Ascending aorta (tissue), 2 donors: ENCODE measurements around the gene TMEM248. TPM values are rescaled to one million over a fixed set of nuclear protein-coding genes. Genes with fewer than 3 reads are reported as not detected.

Experiments used
- DNase-seq, 2 donors: peaks; one replicate each; pipeline ENCODE4 v3.0.0-alpha.2; 2019; ENCODE audit warnings: low spot score in 2 of 2
- H3K27ac ChIP-seq, 2 donors: fragments of 200-600 bp; sonication (generic); one replicate each; pipeline ENCODE4 v1.5.1; 2016 to 2017; ENCODE audit warnings: mild to moderate bottlenecking in 1 of 2
- H3K27me3 ChIP-seq: fragments of 200-600 bp; sonication (generic); one replicate; pipeline ENCODE4 v1.5.1; 2017
- H3K36me3 ChIP-seq, 2 donors: fragments of 200-600 bp; sonication (generic); one replicate each; pipeline ENCODE4 v1.5.1; 2016
- H3K4me1 ChIP-seq, 2 donors: fragments of 200-600 bp; sonication (generic); one replicate each; pipeline ENCODE4 v1.5.1; 2016 to 2017; ENCODE audit warnings: mild to moderate bottlenecking in 1 of 2
- H3K4me3 ChIP-seq, 2 donors: fragments of 200-600 bp; sonication (generic); one replicate each; pipeline ENCODE4 v1.5.1; 2016 to 2017; ENCODE audit warnings: mild to moderate bottlenecking in 1 of 2
- H3K9me3 ChIP-seq, 2 donors: fragments of 200-600 bp; sonication (generic); one replicate each; pipeline ENCODE4 v1.5.1; 2016
- CTCF ChIP-seq, 3 experiments: fragments of 200-600 bp in 2 of 3; fragments of 450-650 bp in 1 of 3; sonication (generic) in 2 of 3; IDR thresholded peaks; one replicate each; pipeline ENCODE4 v1.5.1; 2016 to 2019; ENCODE audit warnings: antibody characterized with exemption in 3 of 3, mild to moderate bottlenecking in 1 of 3, moderate library complexity in 1 of 3
- intact Hi-C: fragments of 100-400 bp; cut with DNase I; formaldehyde crosslinking; loops from one replicate; pipeline ENCODE4 v1.15.1; 2023
- total RNA-seq: library from RNA; depleted of rRNA; stranded (reverse); fragments of >200 nt; gene quantifications from one replicate; pipeline ENCODE4 v1.1.0, GENCODE V29; 2016

Gene TMEM248
- total RNA-seq, 1 donor from 2014 or later, result 278 TPM

GRCh38 chr7:66899552-66900280 lies 21.3 kb upstream of the TMEM248 start:
- Histone ChIP-seq H3K27ac (no peak overlapping the region), H3K4me3 (no peak overlapping the region), H3K27me3 (no peaks in the 10 kb centered on the region), H3K4me1 (no peaks in the 10 kb centered on the region), H3K9me3 (no peaks in the 10 kb centered on the region), H3K36me3 (peaks cover 0 to 5% of the 10 kb centered on the region in 2 donors)
- TF ChIP-seq CTCF (IDR thresholded peaks at IDR 0.05), result no peak
- DNase-seq, result no peak
- intact Hi-C loops, result no loop called here

GRCh38 chr7:66901941-66902843 lies 18.8 kb upstream of the TMEM248 start:
- Histone ChIP-seq H3K27me3 (no peaks in the 10 kb centered on the region), H3K4me1 (no peaks in the 10 kb centered on the region), H3K9me3 (no peaks in the 10 kb centered on the region), H3K27ac (no peak overlapping the region), H3K36me3 (peaks cover 0 to 5% of the 10 kb centered on the region in 2 donors), H3K4me3 (no peak overlapping the region)
- intact Hi-C loops, result no loop called here
- no peak for DNase-seq
- TF ChIP-seq CTCF (IDR thresholded peaks at IDR 0.05), result no peak

- H3K4me1 ChIP-seq, result no peaks in the 10 kb centered on the region
- no peaks in the 10 kb centered on the region for H3K27me3 ChIP-seq
- H3K27ac ChIP-seq, result no peak overlapping the region
- no peaks in the 10 kb centered on the region for H3K9me3 ChIP-seq
- DNase-seq, result no peak
- no peak overlapping the region for H3K4me3 ChIP-seq
- TF ChIP-seq CTCF (IDR thresholded peaks at IDR 0.05), result no peak
- peaks cover 0 to 5% of the 10 kb centered on the region in 2 donors for H3K36me3 ChIP-seq
- intact Hi-C loops, result no loop called here
Observed at GRCh38 chr7:66902844-66903180, 18.2 kb upstream of the TMEM248 start.

GRCh38 chr7:66903360-66904062 lies 17.5 kb upstream of the TMEM248 start:
- intact Hi-C loops, result no loop called here
- DNase-seq, result no peak
- peaks cover 0 to 5% of the 10 kb centered on the region in 2 donors for H3K36me3 ChIP-seq
- no peak overlapping the region for H3K4me3 ChIP-seq
- no peaks in the 10 kb centered on the region for H3K9me3 ChIP-seq
- H3K27me3 ChIP-seq, result no peaks in the 10 kb centered on the region
- no peak for TF ChIP-seq CTCF (IDR thresholded peaks at IDR 0.05)
- H3K27ac ChIP-seq, result no peak overlapping the region
- H3K4me1 ChIP-seq, result no peaks in the 10 kb centered on the region

GRCh38 chr7:66904063-66904593 lies 16.9 kb upstream of the TMEM248 start:
- peaks cover 0 to 5% of the 10 kb centered on the region in 2 donors for H3K36me3 ChIP-seq
- intact Hi-C loops, result no loop called here

More at GRCh38 chr7:66904063-66904593, 16.9 kb upstream of the TMEM248 start:
- no peak for DNase-seq
- Histone ChIP-seq H3K4me1 (no peaks in the 10 kb centered on the region), H3K9me3 (no peaks in the 10 kb centered on the region), H3K27me3 (no peaks in the 10 kb centered on the region), H3K4me3 (no peak overlapping the region), H3K27ac (no peak overlapping the region)
- no peak for TF ChIP-seq CTCF (IDR thresholded peaks at IDR 0.05)
